Measurements from ENCODE around the gene SLC16A7. TPM values are rescaled to one million over a fixed set of nuclear protein-coding genes. Genes with fewer than 3 reads are reported as not detected.

SLC16A7 gene
- total RNA-seq, 4 donors from 2014 or later, result 34.7 to 59.4 (median 53.8) TPM

GRCh38 chr12:59827767-59828166 lies 231.9 kb downstream of the SLC16A7 start:
- 93% methylated on average over 3 of the region's 3 CpGs for WGBS
- no peaks in the 10 kb centered on the region for H3K9me3 ChIP-seq
- no peaks in the 10 kb centered on the region for H3K27me3 ChIP-seq
- H3K4me3 ChIP-seq, result no peak overlapping the region
- no peaks in the 10 kb centered on the region for H3K4me1 ChIP-seq
- no peak for DNase-seq (ENCODE audit: low spot score in 2 of 2)
- H3K36me3 ChIP-seq, result no peaks in the 10 kb centered on the region
- no peak for TF ChIP-seq POLR2A (IDR thresholded peaks at IDR 0.05)
- TF ChIP-seq POLR2AphosphoS5 (IDR thresholded peaks at IDR 0.05), result no peak
- TF ChIP-seq EP300 (IDR thresholded peaks at IDR 0.05), result no peak
- no peak for TF ChIP-seq CTCF (IDR thresholded peaks at IDR 0.05)
- no peak overlapping the region for H3K27ac ChIP-seq

- H3K9me3 ChIP-seq, result no peaks in the 10 kb centered on the region
- H3K4me1 ChIP-seq, result no peaks in the 10 kb centered on the region
- no peak overlapping the region for H3K4me3 ChIP-seq
- no peak for DNase-seq (ENCODE audit: low spot score in 2 of 2)
- no peaks in the 10 kb centered on the region for H3K27me3 ChIP-seq
- TF ChIP-seq EP300 (IDR thresholded peaks at IDR 0.05), result no peak
- no peak for TF ChIP-seq CTCF (IDR thresholded peaks at IDR 0.05)
- no peak overlapping the region for H3K27ac ChIP-seq
- H3K36me3 ChIP-seq, result no peaks in the 10 kb centered on the region
These were observed 232.7 kb downstream of the SLC16A7 start for GRCh38 chr12:59828521-59828920.

DNA sequence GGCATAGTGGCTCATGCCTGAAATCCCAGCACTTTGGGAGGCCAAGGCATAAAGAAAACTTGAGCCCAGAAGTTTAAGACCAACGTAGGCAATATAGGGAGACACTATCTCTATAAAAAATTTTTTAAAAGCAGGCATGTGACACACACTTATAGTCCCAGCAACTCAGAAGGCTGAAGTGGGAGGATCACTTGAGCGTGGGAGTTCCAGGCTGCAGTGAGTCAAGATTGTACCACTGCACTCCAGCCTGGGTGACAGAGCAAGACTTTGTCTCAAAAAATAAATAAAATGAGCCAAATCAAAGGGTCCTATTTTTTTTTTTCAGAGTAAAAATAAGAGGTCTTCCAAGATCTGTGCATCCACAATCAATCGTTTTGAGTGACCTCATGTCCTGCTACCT lies 237.6 kb downstream of the SLC16A7 start:
- Histone ChIP-seq H3K27ac (no peak overlapping the region), H3K4me3 (no peak overlapping the region), H3K27me3 (no peaks in the 10 kb centered on the region), H3K9me3 (no peaks in the 10 kb centered on the region), H3K4me1 (no peaks in the 10 kb centered on the region), H3K36me3 (no peaks in the 10 kb centered on the region)
- WGBS, result 93% methylated on average over 3 of the region's 3 CpGs
- TF ChIP-seq POLR2AphosphoS5 (IDR thresholded peaks at IDR 0.05), result no peak
- TF ChIP-seq EP300 (IDR thresholded peaks at IDR 0.05), result no peak
- TF ChIP-seq POLR2A (IDR thresholded peaks at IDR 0.05), result no peak
- TF ChIP-seq CTCF (IDR thresholded peaks at IDR 0.05), result no peak
- no peak for DNase-seq (ENCODE audit: low spot score in 2 of 2)

- Histone ChIP-seq H3K36me3 (no peaks in the 10 kb centered on the region), H3K4me3 (no peak overlapping the region), H3K27ac (no peak overlapping the region), H3K9me3 (no peaks in the 10 kb centered on the region), H3K4me1 (no peaks in the 10 kb centered on the region), H3K27me3 (no peaks in the 10 kb centered on the region)
- TF ChIP-seq CTCF (IDR thresholded peaks at IDR 0.05) (peak in 1 of 2 donors; percentile 30), POLR2A (IDR thresholded peaks at IDR 0.05) (no peak)
- DNase-seq (ENCODE audit: low spot score in 2 of 2), result no peak
- 62% methylated on average over 2 of the region's 2 CpGs for WGBS
These were observed 239.0 kb downstream of the SLC16A7 start for GRCh38 chr12:59834659-59835474.
